Trophoblast cell (in vitro differentiated cells and primary cell): ENCODE data around the gene ADAMTS9.

Source experiments
- DNase-seq, 2 donors: peaks; one replicate each; pipeline ENCODE4 v3.0.0-alpha.2; 2016
- H2AFZ ChIP-seq: 2 replicates; pipeline ENCODE4 v1.6.1; 2013; ENCODE audit warnings: low read length, moderate library complexity, mild to moderate bottlenecking; ENCODE audit not compliant: insufficient read depth, poor library complexity
- H2AK5ac ChIP-seq: 2 replicates; pipeline ENCODE4 v1.6.1; 2013; ENCODE audit warnings: mild to moderate bottlenecking, low read length
- H2BK120ac ChIP-seq: 2 replicates; pipeline ENCODE4 v1.6.1; 2013; ENCODE audit warnings: low read length, mild to moderate bottlenecking, moderate library complexity; ENCODE audit not compliant: insufficient read depth, poor library complexity
- H2BK12ac ChIP-seq: 2 replicates; pipeline ENCODE4 v1.6.1; 2013; ENCODE audit warnings: mild to moderate bottlenecking, low read length, moderate library complexity
- H2BK5ac ChIP-seq: 2 replicates; pipeline ENCODE4 v1.6.1; 2013; ENCODE audit warnings: low read length, low read depth, moderate library complexity, mild to moderate bottlenecking; ENCODE audit not compliant: poor library complexity
- H3K14ac ChIP-seq: 2 replicates; pipeline ENCODE4 v1.6.1; 2013; ENCODE audit warnings: mild to moderate bottlenecking, low read length
- H3K18ac ChIP-seq: 2 replicates; pipeline ENCODE4 v1.6.1; 2013; ENCODE audit warnings: mild to moderate bottlenecking, low read length
- H3K23ac ChIP-seq: 2 replicates; pipeline ENCODE4 v1.6.1; 2013; ENCODE audit warnings: low read length
- H3K27ac ChIP-seq: 2 replicates; pipeline ENCODE4 v1.5.1; 2013; ENCODE audit warnings: low read depth, mild to moderate bottlenecking, inconsistent platforms, low read length, moderate library complexity
- H3K27me3 ChIP-seq: 2 replicates; pipeline ENCODE4 v1.6.1; 2013; ENCODE audit warnings: inconsistent platforms, mild to moderate bottlenecking, low read length, moderate library complexity; ENCODE audit not compliant: insufficient read depth
- H3K36me3 ChIP-seq, 2 experiments: 1 replicate in 1 of 2; 2 replicates in 1 of 2; pipeline ENCODE4 v1.6.1; 2013; ENCODE audit warnings: low read length in 2 of 2, mild to moderate bottlenecking in 2 of 2, moderate library complexity in 1 of 2; ENCODE audit not compliant: insufficient read depth in 2 of 2, control insufficient read depth in 1 of 2
- H3K4ac ChIP-seq: 2 replicates; pipeline ENCODE4 v1.6.1; 2013; ENCODE audit warnings: low read depth, mild to moderate bottlenecking, low read length, moderate library complexity
- H3K4me1 ChIP-seq, 2 experiments: 1 replicate in 1 of 2; 2 replicates in 1 of 2; pipeline ENCODE4 v1.6.1; 2013; ENCODE audit warnings: low read length in 2 of 2, mild to moderate bottlenecking in 2 of 2, moderate library complexity in 1 of 2; ENCODE audit not compliant: insufficient read depth in 2 of 2, control insufficient read depth in 1 of 2
- H3K4me2 ChIP-seq: 2 replicates; pipeline ENCODE4 v1.6.1; 2013; ENCODE audit warnings: inconsistent platforms, mild to moderate bottlenecking, low read length, moderate library complexity
- H3K4me3 ChIP-seq: 2 replicates; pipeline ENCODE4 v1.5.1; 2013; ENCODE audit warnings: mild to moderate bottlenecking, low read depth, low read length, inconsistent platforms
- H3K79me1 ChIP-seq: one replicate; pipeline ENCODE4 v1.6.1; 2013; ENCODE audit warnings: low read length
- H3K79me2 ChIP-seq: 2 replicates; pipeline ENCODE4 v1.6.1; 2013; ENCODE audit warnings: low read length, mild to moderate bottlenecking; ENCODE audit not compliant: control insufficient read depth, insufficient read depth, poor library complexity
- H3K9ac ChIP-seq: 2 replicates; pipeline ENCODE4 v1.6.1; 2013; ENCODE audit warnings: mild to moderate bottlenecking, low read length
- H3K9me3 ChIP-seq: 2 replicates; pipeline ENCODE4 v1.6.1; 2013; ENCODE audit warnings: low read depth, mild to moderate bottlenecking, control low read depth, inconsistent platforms, low read length; ENCODE audit not compliant: insufficient read depth
- H4K12ac ChIP-seq: 2 replicates; pipeline ENCODE4 v1.6.1; 2013; ENCODE audit warnings: low read depth, mild to moderate bottlenecking, low read length, moderate library complexity
- H4K8ac ChIP-seq: 2 replicates; pipeline ENCODE4 v1.6.1; 2013; ENCODE audit warnings: low read depth, mild to moderate bottlenecking, low read length, moderate library complexity
- H4K91ac ChIP-seq: one replicate; pipeline ENCODE4 v1.6.1; 2013; ENCODE audit warnings: low read depth, mild to moderate bottlenecking, low read length, moderate library complexity
- whole genome bisulfite sequencing: extraction: QIAGEN DNeasy Blood & Tissue Kit; methylation state at CpG from one replicate; pipeline ENCODE4 v1.1.7; 2013; ENCODE audit warnings: missing lambda C conversion rate; ENCODE audit not compliant: insufficient read length, insufficient coverage; ENCODE audit errors: extremely low coverage; 5-methylcytosine and 5-hydroxymethylcytosine counted together

The ADAMTS9 gene

GRCh38 chr3:64523324-64523723 lies 164.5 kb downstream of the ADAMTS9 start:
- no peaks in the 10 kb centered on the region for H3K27me3 ChIP-seq
- H2AK5ac ChIP-seq: no peak overlapping the region
- no peak overlapping the region for H3K23ac ChIP-seq
- H3K79me2 ChIP-seq: no peaks in the 10 kb centered on the region
- H3K4me2 ChIP-seq: no peak overlapping the region
- no peak overlapping the region for H4K12ac ChIP-seq
- H3K4me1 ChIP-seq: no peaks in the 10 kb centered on the region
- no peak overlapping the region for H3K4me3 ChIP-seq
- no peak overlapping the region for H3K27ac ChIP-seq
- no peak overlapping the region for H3K4ac ChIP-seq
- no peak overlapping the region for H3K14ac ChIP-seq
- no peak overlapping the region for H2BK5ac ChIP-seq
- H3K9me3 ChIP-seq: no peaks in the 10 kb centered on the region
- no CpG with 5 or more reads among the region's 3 CpGs for WGBS
- no peak overlapping the region for H3K18ac ChIP-seq
- no peak for DNase-seq
- H3K36me3 ChIP-seq: peaks cover 6 to 17% of the 10 kb centered on the region in 2 experiments
- H2AFZ ChIP-seq: no peak overlapping the region
- no peak overlapping the region for H4K91ac ChIP-seq
- H2BK12ac ChIP-seq: no peak overlapping the region
- no peaks in the 10 kb centered on the region for H3K79me1 ChIP-seq
- H2BK120ac ChIP-seq: no peak overlapping the region
- H3K9ac ChIP-seq: no peak overlapping the region
- no peak overlapping the region for H4K8ac ChIP-seq

GRCh38 chr3:64520334-64520733 lies 167.5 kb downstream of the ADAMTS9 start:
- Histone ChIP-seq H3K4ac (no peak overlapping the region), H3K79me1 (no peaks in the 10 kb centered on the region)

GRCh38 chr3:64518950-64519349 lies 168.8 kb downstream of the ADAMTS9 start:
- no peak overlapping the region for H3K27ac ChIP-seq
- H3K23ac ChIP-seq: no peak overlapping the region
- H2AFZ ChIP-seq: no peak overlapping the region
- no peak overlapping the region for H4K8ac ChIP-seq
- no peak overlapping the region for H3K4me3 ChIP-seq
- H2BK12ac ChIP-seq: no peak overlapping the region
- H2AK5ac ChIP-seq: no peak overlapping the region
- no peaks in the 10 kb centered on the region for H3K27me3 ChIP-seq
- no peak overlapping the region for H2BK120ac ChIP-seq
- no CpG with 5 or more reads among the region's 1 CpG for WGBS
- no peak overlapping the region for H3K9ac ChIP-seq
- DNase-seq: no peak
- H3K4ac ChIP-seq: no peak overlapping the region
- H4K91ac ChIP-seq: no peak overlapping the region
- no peaks in the 10 kb centered on the region for H3K79me2 ChIP-seq
- peaks cover 10% of the 10 kb centered on the region in 2 experiments for H3K36me3 ChIP-seq
- no peak overlapping the region for H3K18ac ChIP-seq
- H3K14ac ChIP-seq: no peak overlapping the region
- H3K4me2 ChIP-seq: no peak overlapping the region
- H2BK5ac ChIP-seq: no peak overlapping the region
- H3K79me1 ChIP-seq: no peaks in the 10 kb centered on the region
- no peak overlapping the region for H4K12ac ChIP-seq
- no peaks in the 10 kb centered on the region for H3K9me3 ChIP-seq
- H3K4me1 ChIP-seq: no peaks in the 10 kb centered on the region

More at GRCh38 chr3:64520334-64520733, 167.5 kb downstream of the ADAMTS9 start:
- no peak for DNase-seq
- H4K8ac ChIP-seq: no peak overlapping the region
- no peak overlapping the region for H3K23ac ChIP-seq
- no CpG with 5 or more reads among the region's 3 CpGs for WGBS
- no peak overlapping the region for H2AK5ac ChIP-seq
- H2BK5ac ChIP-seq: no peak overlapping the region
- H3K4me1 ChIP-seq: no peaks in the 10 kb centered on the region
- H3K14ac ChIP-seq: no peak overlapping the region
- no peak overlapping the region for H3K18ac ChIP-seq
- no peak overlapping the region for H2BK12ac ChIP-seq
- H3K27ac ChIP-seq: no peak overlapping the region
- no peaks in the 10 kb centered on the region for H3K27me3 ChIP-seq
- H3K79me2 ChIP-seq: no peaks in the 10 kb centered on the region
- H2AFZ ChIP-seq: no peak overlapping the region
- no peak overlapping the region for H3K4me3 ChIP-seq
- no peak overlapping the region for H2BK120ac ChIP-seq
- H3K9ac ChIP-seq: no peak overlapping the region
- H4K12ac ChIP-seq: no peak overlapping the region
- no peak overlapping the region for H4K91ac ChIP-seq
- peaks cover 10 to 14% of the 10 kb centered on the region in 2 experiments for H3K36me3 ChIP-seq
- no peaks in the 10 kb centered on the region for H3K9me3 ChIP-seq
- H3K4me2 ChIP-seq: no peak overlapping the region

GRCh38 chr3:64518496-64518895 lies 169.3 kb downstream of the ADAMTS9 start:
- no peak overlapping the region for H3K27ac ChIP-seq
- no peak overlapping the region for H3K14ac ChIP-seq
- no peak overlapping the region for H4K91ac ChIP-seq
- H3K23ac ChIP-seq: no peak overlapping the region
- no peak overlapping the region for H3K18ac ChIP-seq
- no peak overlapping the region for H3K4me2 ChIP-seq
- H2BK120ac ChIP-seq: no peak overlapping the region
- no peak overlapping the region for H3K4ac ChIP-seq
- H2BK5ac ChIP-seq: no peak overlapping the region
- no CpG with 5 or more reads among the region's 6 CpGs for WGBS
- no peaks in the 10 kb centered on the region for H3K79me2 ChIP-seq
- no peak overlapping the region for H2AFZ ChIP-seq
- H4K8ac ChIP-seq: no peak overlapping the region
- no peaks in the 10 kb centered on the region for H3K79me1 ChIP-seq
- H2AK5ac ChIP-seq: no peak overlapping the region
- H2BK12ac ChIP-seq: no peak overlapping the region
- no peaks in the 10 kb centered on the region for H3K4me1 ChIP-seq
- H3K9ac ChIP-seq: no peak overlapping the region
- H4K12ac ChIP-seq: no peak overlapping the region
- no peaks in the 10 kb centered on the region for H3K27me3 ChIP-seq
- no peak overlapping the region for H3K4me3 ChIP-seq
- H3K36me3 ChIP-seq: peaks cover 10% of the 10 kb centered on the region in 2 experiments
- no peak for DNase-seq
- H3K9me3 ChIP-seq: no peaks in the 10 kb centered on the region
